ENCODE data around the gene COL12A1. TPM values are rescaled to one million over a fixed set of nuclear protein-coding genes. Genes with fewer than 3 reads are reported as not detected.

The COL12A1 gene
- polyA plus RNA-seq (ENCODE audit: insufficient read length in 10 of 10): 100 to 1,000 TPM; 350 to 879 (median 495) TPM
- long read RNA-seq, donor 1, full-length matches to known transcripts: 1 of 79 reads
- long read RNA-seq, donor 1, partial matches to known transcripts: 78 of 79 reads
- long read RNA-seq, donor 1, other reads (novel, unspliced or antisense): 0 of 79 reads
- long read RNA-seq, donor 2, full-length matches to known transcripts: 2 of 22 reads
- long read RNA-seq, donor 2, partial matches to known transcripts: 20 of 22 reads
- long read RNA-seq, donor 2, other reads (novel, unspliced or antisense): 0 of 22 reads
- long read RNA-seq, donor 3: 0 reads
- long read RNA-seq, donor 4, partial matches to known transcripts: 78 of 78 reads
- long read RNA-seq, donor 4, other reads (novel, unspliced or antisense): 0 of 78 reads
- long read RNA-seq, donor 5, full-length matches to known transcripts: 1 of 162 reads
- long read RNA-seq, donor 5, partial matches to known transcripts: 161 of 162 reads
- long read RNA-seq, donor 5, other reads (novel, unspliced or antisense): 0 of 162 reads
- long read RNA-seq, donor 6, partial matches to known transcripts: 111 of 112 reads
- long read RNA-seq, donor 6, other reads (novel, unspliced or antisense): 0 of 112 reads
- long read RNA-seq, donor 7, partial matches to known transcripts: 368 of 368 reads
- long read RNA-seq, donor 7, other reads (novel, unspliced or antisense): 0 of 368 reads
- long read RNA-seq, donor 8, full-length matches to known transcripts: 2 of 114 reads
- long read RNA-seq, donor 8, partial matches to known transcripts: 112 of 114 reads
- long read RNA-seq, donor 8, other reads (novel, unspliced or antisense): 0 of 114 reads
- long read RNA-seq, donor 9: 0 reads

GRCh38 chr6:75205776-75206575 is at the start of gene COL12A1:
TSS of gene COL12A1 (minus strand) at chr6:75206053. CDS start at chr6:75202792, 3,261 bp downstream.
- peak; percentile 98 to 99 (median 99) for DNase-seq

DNA sequence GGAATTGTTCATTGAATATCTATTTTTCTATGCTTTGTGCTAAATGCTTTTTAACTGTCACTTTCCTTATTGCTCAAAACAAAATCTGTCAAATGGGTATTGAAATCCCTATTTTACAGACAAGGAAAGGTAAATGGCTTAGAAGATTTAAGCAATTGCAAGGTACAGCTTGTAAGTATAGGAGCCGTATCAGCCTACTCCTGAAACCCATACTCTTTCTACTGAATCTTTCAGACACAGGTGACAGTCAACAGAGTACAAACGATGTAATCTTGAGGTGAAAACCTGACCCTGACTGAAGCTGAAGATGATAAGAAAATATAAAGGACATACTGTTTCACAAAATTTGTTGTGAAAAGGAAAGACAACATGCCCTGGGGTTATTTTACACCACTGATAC is 44.7 kb upstream of the COL12A1 start:
- no peak for DNase-seq

DNA sequence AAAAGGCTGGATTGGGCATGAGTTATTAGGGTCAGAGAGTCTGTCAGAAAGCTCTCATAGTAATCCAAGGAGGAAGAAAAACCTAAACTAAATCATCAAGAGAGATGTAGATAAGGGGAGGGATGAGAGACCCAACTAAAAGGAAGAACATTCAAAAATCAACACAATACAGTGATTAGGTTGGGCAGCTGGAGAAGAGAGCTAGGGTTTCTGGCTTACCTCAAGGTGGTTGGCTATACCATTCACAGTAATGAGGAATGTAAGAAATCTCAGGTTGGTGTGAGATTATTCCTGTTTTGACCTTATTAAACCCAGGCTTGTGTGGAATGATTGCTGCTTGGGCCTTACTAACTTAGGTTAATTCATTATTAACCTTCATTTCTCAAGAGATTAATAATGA is 44.0 kb upstream of the COL12A1 start:
- no peak for DNase-seq

DNA sequence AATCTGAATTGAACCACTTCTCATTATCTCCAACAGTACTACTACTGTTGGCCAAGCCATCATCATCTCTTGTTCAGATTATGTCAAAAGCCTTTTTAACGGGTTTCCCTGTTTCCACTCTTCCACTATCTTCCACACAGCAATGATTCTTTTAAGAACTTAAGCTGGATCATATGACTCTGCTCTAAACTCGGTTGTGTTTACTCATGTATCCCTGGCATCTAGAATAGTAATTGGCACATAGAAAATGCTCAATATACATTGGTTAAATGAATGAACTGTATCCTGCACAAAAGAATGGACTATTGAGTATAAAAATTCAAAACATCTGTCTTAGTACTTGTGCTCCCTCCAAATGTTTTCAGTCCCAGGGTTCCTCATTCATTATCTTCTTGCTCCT is 40.5 kb upstream of the COL12A1 start:
- no peak for DNase-seq

DNA sequence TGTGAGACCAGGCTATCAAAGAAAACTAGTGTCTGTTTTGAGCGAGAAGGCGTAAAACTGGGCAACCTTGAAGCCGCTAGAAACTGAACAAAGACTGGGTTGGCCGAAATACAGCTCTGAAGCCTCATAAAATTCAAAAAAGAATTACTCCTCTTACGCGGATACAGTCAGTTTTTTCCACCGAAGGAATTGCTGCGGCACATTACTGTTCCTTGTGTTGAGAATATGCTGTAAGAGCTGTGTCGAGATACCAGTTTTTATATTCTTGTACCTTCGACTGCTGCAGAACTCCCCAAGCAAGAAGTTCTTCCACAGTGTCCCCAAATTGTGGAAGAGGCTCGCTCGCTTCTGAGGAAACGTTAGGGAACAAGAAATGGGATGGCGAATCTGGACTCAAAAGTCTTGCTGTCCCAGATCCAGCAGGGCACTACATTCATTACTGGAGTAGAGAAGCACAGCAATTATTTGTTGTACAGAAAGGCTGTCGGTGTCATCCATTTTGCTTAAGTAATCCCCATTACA is 38.3 kb upstream of the COL12A1 start:
- no peak for DNase-seq

DNA sequence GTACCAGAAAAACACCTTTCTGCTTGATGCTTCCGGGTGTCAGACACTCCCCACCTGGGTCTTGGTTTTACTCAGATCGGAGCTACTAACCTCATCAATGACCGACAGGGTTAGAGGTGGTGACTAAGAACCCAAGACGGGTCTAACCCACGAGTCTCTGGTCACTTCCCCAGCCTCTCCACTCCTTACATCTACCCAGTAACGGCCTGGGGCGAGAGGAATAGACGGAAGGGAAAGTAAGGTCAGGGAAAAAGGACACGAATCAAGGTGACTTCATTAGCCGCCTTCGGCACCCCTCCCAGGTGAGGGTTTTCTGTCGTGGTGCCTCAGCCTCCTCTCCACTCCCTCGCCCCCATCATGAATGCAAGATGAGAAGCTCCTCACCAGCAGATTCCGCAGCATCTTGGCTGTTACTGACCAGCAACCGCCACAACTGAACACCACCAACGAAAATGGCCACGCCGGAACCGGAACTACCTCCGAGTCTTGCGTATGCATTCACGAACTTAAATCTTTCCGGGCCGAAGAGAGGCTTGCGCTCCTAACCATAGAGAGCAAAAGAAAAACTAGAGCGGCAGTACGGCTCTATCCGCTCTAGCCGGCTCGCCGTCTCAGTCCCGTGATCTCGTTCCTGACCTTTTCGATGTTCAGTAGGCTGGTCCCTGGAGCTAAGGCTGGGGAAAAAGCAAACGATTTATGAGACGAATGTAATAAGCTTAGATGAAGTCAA is 37.6 kb upstream of the COL12A1 start, which contains the start of gene COX7A2:
Gene COX7A2 (minus strand): TSS at position 469 of the 730 bp plus-strand sequence. CDS start 67 bp downstream, at position 402.
- peak; percentile 95 to 99 (median 97) for DNase-seq

DNA sequence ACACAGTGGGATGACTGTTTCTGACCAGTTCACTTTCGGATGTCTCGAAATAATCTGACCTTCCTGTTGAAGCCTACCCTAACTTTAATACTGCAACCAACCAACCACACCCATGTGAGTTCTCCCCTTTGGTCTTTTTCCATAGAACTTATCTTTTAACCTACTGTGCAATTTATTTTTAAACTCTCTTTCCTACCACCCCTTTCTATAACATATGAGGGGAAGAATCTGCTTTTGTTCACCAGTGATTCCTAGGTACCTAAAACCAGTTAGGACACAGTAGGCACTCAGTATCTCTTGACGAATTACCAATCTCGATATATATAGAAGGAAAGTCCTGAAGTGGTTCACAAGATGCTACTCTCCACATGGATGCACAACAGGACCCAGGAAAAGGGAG is 30.8 kb upstream of the COL12A1 start:
- DNase-seq: no peak

DNA sequence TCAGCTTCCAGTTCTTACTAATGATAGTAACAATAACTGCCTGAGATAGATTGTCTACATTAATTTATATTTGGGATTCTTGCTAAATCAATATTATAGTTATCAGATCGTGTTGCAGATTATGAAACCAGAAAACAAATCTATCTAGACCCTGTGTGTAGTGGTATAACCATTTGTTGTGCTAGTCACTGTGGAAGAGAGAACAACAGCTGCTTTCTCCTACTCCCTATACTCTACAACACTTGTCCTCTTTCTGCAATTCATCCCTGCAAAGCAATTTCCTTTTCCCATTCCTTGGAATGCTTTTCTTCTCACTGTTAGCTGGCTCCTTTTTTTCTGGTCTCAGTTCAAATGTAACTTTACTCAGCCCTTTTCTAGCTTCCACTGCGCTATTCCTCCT is 29.4 kb upstream of the COL12A1 start:
- DNase-seq: no peak

GRCh38 chr6:75234126-75234865 is 28.4 kb upstream of the COL12A1 start:
- peak in 1 of 3 donors; percentile 30 for DNase-seq

- DNase-seq: no peak
Observed at GRCh38 chr6:75233092-75233615, 27.3 kb upstream of the COL12A1 start.

DNA sequence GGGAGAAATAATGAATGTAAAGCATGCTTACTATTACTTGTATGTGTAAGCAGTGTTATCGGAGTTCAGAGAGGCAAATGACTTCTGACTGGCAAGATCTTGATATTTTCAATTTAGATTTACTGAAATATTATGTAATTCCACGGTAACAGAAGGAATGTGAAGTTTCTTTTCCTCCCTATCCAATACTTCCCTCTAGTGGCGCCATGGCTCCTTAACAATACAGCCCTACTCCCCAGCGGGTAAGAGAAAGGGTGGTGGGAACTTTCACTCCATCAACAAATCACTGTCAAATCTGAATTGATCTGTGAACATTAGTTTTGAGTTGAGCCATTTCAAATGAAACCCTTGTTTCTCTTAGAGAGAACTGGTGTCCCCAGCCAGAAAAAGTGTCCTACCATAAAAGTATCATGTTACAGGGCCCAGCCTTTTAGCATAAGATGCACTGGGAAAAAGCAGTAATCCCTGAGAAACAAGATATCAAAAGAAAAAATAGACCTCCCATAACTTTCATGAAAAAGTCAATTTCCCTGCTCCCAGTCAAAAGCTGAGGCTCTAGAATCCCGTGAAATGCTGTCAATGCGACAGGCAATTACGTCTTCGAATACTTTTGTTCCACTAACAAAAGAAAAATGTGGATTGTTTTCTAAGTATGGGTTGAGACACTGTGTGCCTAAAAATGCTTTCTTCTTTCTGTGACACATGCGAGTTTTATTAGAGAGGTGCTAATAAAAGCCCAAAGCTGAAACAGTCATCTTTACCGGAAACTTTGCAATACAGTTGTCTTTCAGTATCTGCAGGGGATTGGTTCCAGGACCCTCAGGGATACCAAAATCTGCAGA is 24.9 kb upstream of the COL12A1 start:
- peak in 2 of 3 donors; percentile 36 to 65 for DNase-seq

- no peak for DNase-seq
Observed at GRCh38 chr6:75224303-75224926, 18.6 kb upstream of the COL12A1 start.

DNA sequence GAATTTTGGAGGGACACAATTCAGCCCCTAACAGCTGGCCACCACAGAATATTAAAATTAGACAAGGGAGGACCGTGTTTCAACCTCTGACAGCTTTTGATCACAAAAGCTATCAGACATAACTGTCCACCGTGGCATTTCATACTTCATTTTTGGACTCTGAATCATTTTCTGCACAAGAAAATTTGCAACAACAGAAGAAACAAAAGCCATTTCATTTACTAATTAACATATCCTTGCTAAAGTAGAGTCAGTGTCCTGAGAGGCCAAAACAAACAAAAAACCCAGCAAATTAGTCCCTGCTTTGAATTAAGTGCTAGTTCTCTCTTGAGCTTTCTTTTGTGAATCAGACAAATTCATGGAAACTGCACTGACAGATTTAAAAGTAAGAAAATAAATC is 17.6 kb upstream of the COL12A1 start:
- no peak for DNase-seq

- DNase-seq: no peak
Observed at GRCh38 chr6:75222261-75222660, 16.4 kb upstream of the COL12A1 start.

DNA sequence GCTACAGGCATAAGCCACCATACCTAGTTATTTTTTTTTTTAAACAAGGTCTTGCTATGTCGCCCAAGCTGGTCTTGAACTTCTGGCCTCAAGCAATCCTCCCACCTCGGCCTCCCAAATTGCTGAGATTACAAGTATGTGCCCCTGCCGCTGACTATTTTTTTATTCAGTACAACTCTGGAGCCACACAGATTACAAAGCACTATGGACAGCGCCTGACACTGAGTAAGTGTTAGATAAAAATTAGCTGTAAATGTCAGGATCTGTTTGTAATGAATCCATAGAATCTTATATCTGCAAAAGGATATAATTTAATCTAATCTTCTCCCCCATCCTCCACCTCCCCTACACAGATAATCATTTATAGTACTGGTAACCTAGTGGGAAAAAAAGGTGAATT is 15.3 kb upstream of the COL12A1 start:
- no peak for DNase-seq

DNA sequence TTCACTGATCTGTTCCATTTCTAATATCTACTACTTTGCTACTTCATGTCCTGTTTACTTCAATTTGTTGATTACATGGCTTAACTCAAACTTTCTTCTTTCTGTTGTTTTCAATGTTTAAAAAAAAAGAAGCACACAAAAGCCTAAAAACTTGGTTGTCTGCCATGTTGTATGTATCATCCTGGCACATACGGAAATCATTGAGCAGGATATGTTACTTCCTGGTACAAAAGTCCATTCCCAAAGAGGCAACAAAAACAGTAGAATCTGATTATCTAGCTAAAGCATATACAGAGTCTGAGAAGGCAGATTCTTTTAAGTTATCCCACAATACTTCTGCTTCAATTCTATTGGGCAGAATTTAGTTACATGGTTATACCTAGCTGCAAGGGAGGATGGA is 14.5 kb upstream of the COL12A1 start:
- DNase-seq: no peak

DNA sequence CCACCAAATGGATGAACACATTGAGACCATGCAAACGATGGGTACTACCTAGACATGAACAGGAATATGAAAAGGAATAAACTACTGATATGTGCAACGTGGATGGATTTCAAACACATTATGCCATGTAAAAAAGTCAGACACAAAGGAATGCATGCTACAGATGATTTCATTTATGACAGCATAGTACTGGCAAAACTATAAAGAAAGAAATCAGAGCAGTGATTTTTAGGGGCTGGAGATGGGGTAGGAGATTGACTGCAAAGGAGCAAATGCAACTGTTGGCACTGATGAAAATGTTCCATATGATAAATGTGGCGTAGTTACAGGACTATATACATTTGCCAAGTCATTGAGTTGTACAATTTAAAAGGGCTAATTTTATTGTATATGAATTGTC is 13.4 kb upstream of the COL12A1 start:
- DNase-seq: no peak

DNA sequence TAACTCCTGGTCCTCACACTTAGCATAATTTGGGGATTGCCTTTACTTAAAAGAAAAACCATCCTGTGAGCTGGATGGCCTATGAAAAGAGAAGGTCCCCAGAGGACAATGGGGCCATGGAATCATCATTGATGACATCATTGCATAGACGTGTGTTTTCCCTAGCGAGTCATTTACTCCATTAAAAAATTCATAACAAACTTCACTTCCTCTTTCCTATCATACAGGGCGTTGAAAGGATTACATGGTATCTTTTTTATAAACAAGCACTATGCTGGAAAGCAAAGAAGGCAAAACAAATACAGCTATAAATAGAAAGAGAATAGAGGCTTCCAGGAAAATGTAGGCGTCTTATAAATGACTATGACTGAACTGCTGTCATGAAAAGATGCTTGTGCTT is 11.3 kb upstream of the COL12A1 start:
- DNase-seq: peak; percentile 38 to 68 (median 57)

Measured in muscle of back (tissue), 13 donors.